ENCODE data around the gene EEF2. TPM values are rescaled to one million over a fixed set of nuclear protein-coding genes. Genes with fewer than 3 reads are reported as not detected.

EEF2 gene
- total and polyA plus RNA-seq, 2 donors (not counting 3 experiments of a cell fraction or from before 2014, with no cell fraction given), result 1,496 to 2,318 TPM

DNA sequence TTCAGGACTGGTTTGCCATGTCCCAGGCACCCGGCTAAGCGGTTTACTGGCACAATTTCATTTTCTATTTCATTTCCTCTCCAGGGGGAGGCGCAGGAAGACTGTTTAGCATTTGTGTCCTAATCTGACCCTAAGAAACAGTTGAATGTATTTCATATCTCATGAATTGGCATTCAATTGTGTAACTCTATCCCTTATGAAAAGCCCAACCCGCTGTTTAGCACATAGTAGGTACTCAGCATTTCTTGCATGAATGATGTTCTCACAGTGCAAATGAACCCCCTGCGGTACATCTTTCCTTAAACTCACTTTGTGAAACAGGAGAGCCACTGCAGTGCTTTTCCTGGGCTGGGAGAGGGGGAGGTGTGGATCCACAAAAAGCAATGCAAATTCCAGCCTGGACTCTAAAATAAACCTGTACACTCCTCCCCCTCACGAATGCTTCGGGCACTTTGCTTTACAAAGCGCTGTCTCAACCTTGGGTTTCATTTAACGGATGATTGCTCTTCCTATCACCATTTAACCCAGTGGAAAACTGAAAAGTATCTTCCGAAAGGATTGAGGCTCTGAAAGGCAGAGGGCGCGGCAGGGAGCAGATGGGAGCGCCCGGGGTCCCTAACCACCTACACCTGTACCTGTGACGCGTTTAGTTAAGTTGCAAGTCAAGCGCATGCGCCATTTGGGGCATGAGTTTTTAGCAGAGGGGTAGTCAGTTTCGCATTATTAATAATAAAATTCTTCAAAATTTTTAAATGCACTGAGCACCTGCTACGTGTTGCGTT, 1.2 kb upstream of the EEF2 start:
- intact Hi-C loops (cut with micrococcal nuclease) (loop anchor here (1.0 to 5.0 kb wide), 3 partner anchors 81 to 218 kb away; partner anchors contain the start of gene ZBTB7A), dilution Hi-C loops (cut with MboI; ENCODE audit: extremely low pct_ligation_motif_present, low sequenced_read_pairs) (no loop called here)
- Histone ChIP-seq H3K36me3 (ENCODE audit: control insufficient read depth in 2 of 2, extremely low read depth in 1 of 2, insufficient read depth in 2 of 2, low read length in 2 of 2) (peaks cover 22 to 26% of the 10 kb centered on the region in 2 experiments), H3K9me3 (replicated peaks; ENCODE audit: control insufficient read depth, insufficient read depth, low read length) (no peaks in the 10 kb centered on the region), H3K79me2 (ENCODE audit: control insufficient read depth, insufficient read depth, low read length) (peaks cover 38% of the 10 kb centered on the region), H3K9ac (replicated peaks; ENCODE audit: extremely low read depth, insufficient read depth, low read length) (no peak overlapping the region), H3K9me1 (replicated peaks; ENCODE audit: control insufficient read depth, extremely low read depth, insufficient read depth, low read length) (no peaks in the 10 kb centered on the region), H4K20me1 (replicated peaks; ENCODE audit: control insufficient read depth, extremely low read depth, insufficient read depth, low read length) (no peaks in the 10 kb centered on the region), H3K4me3 (replicated peaks in 1 of 3; ENCODE audit: insufficient read depth in 1 of 3, low read depth in 1 of 3, low read length in 3 of 3) (peak overlapping the region in 2 of 3 experiments; percentile 63 to 98), H3K4me1 (ENCODE audit: control insufficient read depth, extremely low read depth, insufficient read depth, low read length) (peaks cover 31% of the 10 kb centered on the region), H2AFZ (ENCODE audit: low read depth, low read length) (peak overlapping the region; percentile 26), H3K27ac (ENCODE audit: insufficient read depth, low read depth, low read length) (no peak overlapping the region), H3K27me3 (ENCODE audit: control insufficient read depth in 2 of 2, insufficient read depth in 2 of 2, low read length in 2 of 2) (no peaks in the 10 kb centered on the region), H3K4me2 (ENCODE audit: insufficient read depth, low read length) (peak overlapping the region; percentile 86)
- DNase-seq (ENCODE audit: low read depth, low spot score) (peak; percentile 82), FAIRE-seq (peak; percentile 78)
- CTCF ChIA-PET, result interaction anchor here (1.4 to 2.5 kb wide), 5 partner anchors 21 to 215 kb away, joined by 3 to 28 read pairs (median 9); partner anchors contain the start of gene PIAS4
- TF ChIP-seq EZH2 (IDR thresholded peaks at IDR 0.05; ENCODE audit: borderline replicate concordance, low read depth, low read length, severe bottlenecking) (no peak), CTCF (IDR thresholded peaks at IDR 0.05; ENCODE audit: extremely low read depth in 1 of 2, insufficient read depth in 1 of 2, low read depth in 1 of 2, low read length in 2 of 2) (peak; percentile 31 to 33)
- POLR2A ChIA-PET, result interaction anchor here (5.3 kb wide), 1 partner anchor 17 kb away, joined by 82 read pairs; the partner anchor contains the start of gene DAPK3
- BruUV-seq (replicated peaks), result no TSS peak
